Measurements from ENCODE around the gene PATE4. TPM values are rescaled to one million over a fixed set of nuclear protein-coding genes. Genes with fewer than 3 reads are reported as not detected.

The PATE4 gene, protein sequence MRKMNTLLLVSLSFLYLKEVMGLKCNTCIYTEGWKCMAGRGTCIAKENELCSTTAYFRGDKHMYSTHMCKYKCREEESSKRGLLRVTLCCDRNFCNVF
- not detected for total RNA-seq

DNA sequence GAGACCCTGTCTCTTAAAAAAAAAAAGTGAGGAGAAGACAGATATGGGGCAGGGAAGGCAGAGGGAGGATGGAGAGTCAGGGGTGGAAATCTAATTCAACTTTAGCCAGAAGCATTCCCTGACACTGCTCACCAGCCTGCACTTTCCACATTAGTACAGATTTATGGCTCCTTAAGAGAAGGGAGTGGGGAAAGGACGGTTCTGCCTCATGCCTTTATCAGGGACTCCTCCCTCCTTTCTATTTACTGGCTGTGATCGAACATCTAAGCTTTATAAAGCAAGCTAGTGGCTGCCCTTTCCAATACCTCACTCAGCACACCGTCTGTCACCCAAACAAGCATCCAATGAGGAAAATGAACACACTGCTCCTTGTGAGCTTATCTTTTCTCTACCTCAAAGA is at the start of gene PATE4:
TSS of gene PATE4 (plus strand) at position 301 of the 400 bp plus-strand sequence. CDS start at position 345, 44 bp downstream.
- H3K4me3 ChIP-seq, result no peak within 1 kb of the TSS
- H3K27me3 ChIP-seq, result no peaks in the 10 kb centered on the region
- intact Hi-C loops (cut with DNase I), result no loop called here
- no peak within 1 kb of the TSS for H3K27ac ChIP-seq
- no peaks in the 10 kb centered on the region for H3K36me3 ChIP-seq
- TF ChIP-seq, protein P1, sequence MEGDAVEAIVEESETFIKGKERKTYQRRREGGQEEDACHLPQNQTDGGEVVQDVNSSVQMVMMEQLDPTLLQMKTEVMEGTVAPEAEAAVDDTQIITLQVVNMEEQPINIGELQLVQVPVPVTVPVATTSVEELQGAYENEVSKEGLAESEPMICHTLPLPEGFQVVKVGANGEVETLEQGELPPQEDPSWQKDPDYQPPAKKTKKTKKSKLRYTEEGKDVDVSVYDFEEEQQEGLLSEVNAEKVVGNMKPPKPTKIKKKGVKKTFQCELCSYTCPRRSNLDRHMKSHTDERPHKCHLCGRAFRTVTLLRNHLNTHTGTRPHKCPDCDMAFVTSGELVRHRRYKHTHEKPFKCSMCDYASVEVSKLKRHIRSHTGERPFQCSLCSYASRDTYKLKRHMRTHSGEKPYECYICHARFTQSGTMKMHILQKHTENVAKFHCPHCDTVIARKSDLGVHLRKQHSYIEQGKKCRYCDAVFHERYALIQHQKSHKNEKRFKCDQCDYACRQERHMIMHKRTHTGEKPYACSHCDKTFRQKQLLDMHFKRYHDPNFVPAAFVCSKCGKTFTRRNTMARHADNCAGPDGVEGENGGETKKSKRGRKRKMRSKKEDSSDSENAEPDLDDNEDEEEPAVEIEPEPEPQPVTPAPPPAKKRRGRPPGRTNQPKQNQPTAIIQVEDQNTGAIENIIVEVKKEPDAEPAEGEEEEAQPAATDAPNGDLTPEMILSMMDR (IDR thresholded peaks at IDR 0.05), result no peak
- H3K4me1 ChIP-seq, result no peaks in the 10 kb centered on the region
- no peak within 1 kb of the TSS for H3K9ac ChIP-seq (ENCODE audit: low read depth in 2 of 2, low read length in 2 of 2)
- H3K9me3 ChIP-seq, result no peaks in the 10 kb centered on the region
- no peak for DNase-seq

GRCh38 chr11:125784678-125785077 is 48.4 kb upstream of the PATE4 start:
- Histone ChIP-seq H3K4me3 (no peak overlapping the region), H3K9ac (ENCODE audit: low read depth in 2 of 2, low read length in 2 of 2) (no peak overlapping the region), H3K9me3 (no peaks in the 10 kb centered on the region), H3K4me1 (no peaks in the 10 kb centered on the region), H3K36me3 (no peaks in the 10 kb centered on the region), H3K27me3 (no peaks in the 10 kb centered on the region), H3K27ac (no peak overlapping the region)
- DNase-seq, result no peak
- TF ChIP-seq, protein P1 (IDR thresholded peaks at IDR 0.05), result no peak
- intact Hi-C loops (cut with DNase I), result no loop called here

DNA sequence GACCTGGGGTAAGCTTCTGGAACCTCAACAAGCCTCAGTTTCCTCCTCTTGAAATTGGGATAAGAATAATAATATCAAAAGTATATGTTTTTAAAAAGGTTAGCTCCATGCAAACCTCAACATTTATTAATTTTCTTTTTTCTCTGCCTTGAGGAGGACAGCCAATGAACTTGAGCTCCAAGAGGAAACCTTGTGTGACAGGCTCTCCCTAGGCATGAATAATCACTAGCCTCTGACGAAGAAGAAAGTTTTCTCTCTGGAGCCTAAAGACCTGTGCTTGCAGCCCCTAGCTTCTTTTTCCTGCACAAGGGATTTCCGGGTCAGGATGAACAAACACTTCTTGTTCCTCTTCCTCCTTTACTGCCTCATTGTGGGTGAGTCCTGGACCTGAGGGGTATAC is 45.3 kb upstream of the PATE4 start, which contains the start of gene PATE3:
TSS of gene PATE3 (plus strand) at position 301 of the 400 bp plus-strand sequence. CDS start at position 326, 25 bp downstream.
- H3K27ac ChIP-seq, result no peak within 1 kb of the TSS
- H3K9me3 ChIP-seq, result no peaks in the 10 kb centered on the region
- intact Hi-C loops (cut with DNase I), result no loop called here
- H3K27me3 ChIP-seq, result no peaks in the 10 kb centered on the region
- no peak within 1 kb of the TSS for H3K4me3 ChIP-seq
- no peak for DNase-seq
- H3K4me1 ChIP-seq, result no peaks in the 10 kb centered on the region
- no peak within 1 kb of the TSS for H3K9ac ChIP-seq (ENCODE audit: low read depth in 2 of 2, low read length in 2 of 2)
- no peaks in the 10 kb centered on the region for H3K36me3 ChIP-seq
- TF ChIP-seq, protein P1 (IDR thresholded peaks at IDR 0.05), result no peak

DNA sequence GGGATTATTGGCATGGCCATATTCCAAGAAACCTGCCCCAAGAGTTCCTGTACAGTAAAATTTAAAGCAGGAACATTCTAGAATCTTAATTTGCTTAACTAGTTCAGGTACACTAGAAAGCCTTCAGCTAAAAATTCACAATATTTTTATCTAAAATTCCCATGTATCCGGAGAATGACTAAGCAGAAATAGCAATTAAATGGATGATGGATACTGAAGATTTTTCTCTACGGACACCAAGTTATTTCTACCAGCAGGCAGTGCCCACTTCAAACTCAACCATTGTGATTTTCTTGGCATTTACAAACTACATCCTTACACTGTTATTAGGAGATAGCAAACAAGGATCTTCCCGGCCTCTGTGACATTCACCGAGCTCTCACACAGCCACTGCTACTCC is 42.3 kb upstream of the PATE4 start:
- no peak for DNase-seq

GRCh38 chr11:125797641-125798040 is 35.5 kb upstream of the PATE4 start:
- no peaks in the 10 kb centered on the region for H3K36me3 ChIP-seq
- TF ChIP-seq, protein P1 (IDR thresholded peaks at IDR 0.05), result no peak
- H3K4me1 ChIP-seq, result no peaks in the 10 kb centered on the region
- no peaks in the 10 kb centered on the region for H3K9me3 ChIP-seq
- no peaks in the 10 kb centered on the region for H3K27me3 ChIP-seq
- no peak overlapping the region for H3K27ac ChIP-seq
- no peak overlapping the region for H3K9ac ChIP-seq (ENCODE audit: low read depth in 2 of 2, low read length in 2 of 2)
- H3K4me3 ChIP-seq, result no peak overlapping the region
- DNase-seq, result no peak
- intact Hi-C loops (cut with DNase I), result no loop called here

More for the DNA sequence above, 42.3 kb upstream of the PATE4 start:
- no peak overlapping the region for H3K27ac ChIP-seq
- no peak overlapping the region for H3K9ac ChIP-seq (ENCODE audit: low read depth in 2 of 2, low read length in 2 of 2)
- TF ChIP-seq, protein P1 (IDR thresholded peaks at IDR 0.05), result no peak
- H3K9me3 ChIP-seq, result no peaks in the 10 kb centered on the region
- intact Hi-C loops (cut with DNase I), result no loop called here
- H3K27me3 ChIP-seq, result no peaks in the 10 kb centered on the region
- no peaks in the 10 kb centered on the region for H3K36me3 ChIP-seq
- no peak overlapping the region for H3K4me3 ChIP-seq
- H3K4me1 ChIP-seq, result no peaks in the 10 kb centered on the region

Measured in colonic mucosa (tissue), 4 donors.